ENCODE data around the gene NGB. TPM values are rescaled to one million over a fixed set of nuclear protein-coding genes. Genes with fewer than 3 reads are reported as not detected.
A peak's percentile ranks its signal among the peaks of the same experiment; 100 is the strongest.

The NGB gene
- polyA plus RNA-seq, 6 donors from 2014 or later = not detected

- Mint-ChIP-seq H3K27me3 (no peaks in the 10 kb centered on the region), H3K4me1 (peaks cover 9 to 18% (median 12%) of the 10 kb centered on the region in 3 donors), H3K36me3 (peaks cover 6 to 7% of the 10 kb centered on the region in 2 donors), H3K9me3 (no peaks in the 10 kb centered on the region), H3K27ac (peak overlapping the region in 1 of 6 donors; percentile 67), H3K4me3 (no peak overlapping the region)
- ATAC-seq (ENCODE audit: low read depth in 2 of 2) (no peak), DNase-seq (no peak)
These were observed 36.0 kb upstream of the NGB start for GRCh38 chr14:77306851-77307496.

- DNase-seq (no peak), ATAC-seq (ENCODE audit: low read depth in 2 of 2) (no peak)
- Mint-ChIP-seq H3K27ac (no peak overlapping the region), H3K4me3 (no peak overlapping the region), H3K9me3 (no peaks in the 10 kb centered on the region), H3K4me1 (peaks cover 9 to 20% (median 12%) of the 10 kb centered on the region in 3 donors), H3K36me3 (peaks cover 6 to 7% of the 10 kb centered on the region in 2 donors), H3K27me3 (no peaks in the 10 kb centered on the region)
These were observed 35.4 kb upstream of the NGB start for GRCh38 chr14:77306416-77306815.

- H3K36me3 Mint-ChIP-seq = peaks cover 6 to 7% of the 10 kb centered on the region in 2 donors
- no peaks in the 10 kb centered on the region for H3K27me3 Mint-ChIP-seq
- ATAC-seq (ENCODE audit: low read depth in 2 of 2) (no peak), DNase-seq (no peak)
- H3K27ac Mint-ChIP-seq = no peak overlapping the region
- H3K4me1 Mint-ChIP-seq = peaks cover 9 to 23% (median 12%) of the 10 kb centered on the region in 3 donors
- H3K4me3 Mint-ChIP-seq = no peak overlapping the region
- H3K9me3 Mint-ChIP-seq = no peaks in the 10 kb centered on the region
These were observed 34.7 kb upstream of the NGB start for GRCh38 chr14:77305696-77306095.

- Mint-ChIP-seq H3K9me3 (no peaks in the 10 kb centered on the region), H3K27ac (peak overlapping the region in 2 of 6 donors; percentile 6 to 67), H3K36me3 (peaks cover 6 to 10% of the 10 kb centered on the region in 2 donors), H3K4me1 (peaks cover 2 to 15% (median 3%) of the 10 kb centered on the region in 3 donors), H3K4me3 (no peak overlapping the region), H3K27me3 (no peaks in the 10 kb centered on the region)
- DNase-seq (no peak), ATAC-seq (ENCODE audit: low read depth in 2 of 2) (no peak)
These were observed 32.6 kb upstream of the NGB start for GRCh38 chr14:77303417-77304156.

GRCh38 chr14:77302926-77303325, 31.9 kb upstream of the NGB start:
- Mint-ChIP-seq H3K27ac (no peak overlapping the region), H3K36me3 (peaks cover 8 to 16% of the 10 kb centered on the region in 2 donors), H3K27me3 (no peaks in the 10 kb centered on the region), H3K9me3 (no peaks in the 10 kb centered on the region), H3K4me3 (no peak overlapping the region), H3K4me1 (peaks cover 0 to 11% (median 0%) of the 10 kb centered on the region in 3 donors)
- no peak for DNase-seq
- no peak for ATAC-seq (ENCODE audit: low read depth in 2 of 2)

- DNase-seq = peak; percentile 55
- H3K27ac Mint-ChIP-seq = no peak overlapping the region
- peak; percentile 64 to 73 for ATAC-seq (ENCODE audit: low read depth in 2 of 2)
- H3K4me3 Mint-ChIP-seq = no peak overlapping the region
- no peaks in the 10 kb centered on the region for H3K9me3 Mint-ChIP-seq
- no peaks in the 10 kb centered on the region for H3K27me3 Mint-ChIP-seq
- peaks cover 22 to 32% of the 10 kb centered on the region in 2 donors for H3K36me3 Mint-ChIP-seq
- peaks cover 0 to 5% (median 0%) of the 10 kb centered on the region in 3 donors for H3K4me1 Mint-ChIP-seq
These were observed 30.1 kb upstream of the NGB start for GRCh38 chr14:77301103-77301502.

- Mint-ChIP-seq H3K4me1 (peaks cover 0 to 5% (median 0%) of the 10 kb centered on the region in 3 donors), H3K9me3 (no peaks in the 10 kb centered on the region), H3K27me3 (no peaks in the 10 kb centered on the region), H3K36me3 (peaks cover 26 to 38% of the 10 kb centered on the region in 2 donors), H3K27ac (peak overlapping the region in 2 of 6 donors; percentile 6 to 24), H3K4me3 (no peak overlapping the region)
- DNase-seq (no peak), ATAC-seq (ENCODE audit: low read depth in 2 of 2) (no peak)
These were observed 28.8 kb upstream of the NGB start for GRCh38 chr14:77299771-77300170.

GRCh38 chr14:77296906-77297305, 25.9 kb upstream of the NGB start:
- H3K27ac Mint-ChIP-seq = peak overlapping the region in 1 of 6 donors; percentile 20
- peaks cover 0 to 5% (median 0%) of the 10 kb centered on the region in 3 donors for H3K4me1 Mint-ChIP-seq
- DNase-seq (no peak), ATAC-seq (ENCODE audit: low read depth in 2 of 2) (no peak)
- H3K36me3 Mint-ChIP-seq = peaks cover 20 to 31% of the 10 kb centered on the region in 2 donors
- H3K27me3 Mint-ChIP-seq = no peaks in the 10 kb centered on the region
- H3K4me3 Mint-ChIP-seq = no peak overlapping the region
- no peaks in the 10 kb centered on the region for H3K9me3 Mint-ChIP-seq

- no peak overlapping the region for H3K27ac Mint-ChIP-seq
- no peak overlapping the region for H3K4me3 Mint-ChIP-seq
- H3K27me3 Mint-ChIP-seq = no peaks in the 10 kb centered on the region
- peaks cover 0 to under 1% (median 0%) of the 10 kb centered on the region in 3 donors for H3K4me1 Mint-ChIP-seq
- ATAC-seq (ENCODE audit: low read depth in 2 of 2) (no peak), DNase-seq (no peak)
- peaks cover 20 to 31% of the 10 kb centered on the region in 2 donors for H3K36me3 Mint-ChIP-seq
- H3K9me3 Mint-ChIP-seq = no peaks in the 10 kb centered on the region
These were observed 25.1 kb upstream of the NGB start for GRCh38 chr14:77296155-77296554.

- H3K4me3 Mint-ChIP-seq = no peak overlapping the region
- H3K27me3 Mint-ChIP-seq = no peaks in the 10 kb centered on the region
- ATAC-seq (ENCODE audit: low read depth in 2 of 2) = no peak
- DNase-seq = no peak
- no peaks in the 10 kb centered on the region for H3K4me1 Mint-ChIP-seq
- no peak overlapping the region for H3K27ac Mint-ChIP-seq
- peaks cover 4 to 15% of the 10 kb centered on the region in 2 donors for H3K36me3 Mint-ChIP-seq
- no peaks in the 10 kb centered on the region for H3K9me3 Mint-ChIP-seq
These were observed 19.7 kb upstream of the NGB start for GRCh38 chr14:77290705-77291104.

- Mint-ChIP-seq H3K4me1 (no peaks in the 10 kb centered on the region), H3K36me3 (peaks cover 13 to 36% of the 10 kb centered on the region in 2 donors)
These were observed 15.6 kb upstream of the NGB start for GRCh38 chr14:77286576-77286975.

GRCh38 chr14:77284466-77284865, 13.5 kb upstream of the NGB start:
- Mint-ChIP-seq H3K27ac (no peak overlapping the region), H3K36me3 (peaks cover 20 to 44% of the 10 kb centered on the region in 2 donors), H3K9me3 (no peaks in the 10 kb centered on the region), H3K4me1 (no peaks in the 10 kb centered on the region), H3K27me3 (no peaks in the 10 kb centered on the region), H3K4me3 (no peak overlapping the region)
- DNase-seq (no peak), ATAC-seq (ENCODE audit: low read depth in 2 of 2) (no peak)

More at GRCh38 chr14:77286576-77286975, 15.6 kb upstream of the NGB start:
- Mint-ChIP-seq H3K4me3 (no peak overlapping the region), H3K27me3 (no peaks in the 10 kb centered on the region), H3K9me3 (no peaks in the 10 kb centered on the region), H3K27ac (no peak overlapping the region)
- DNase-seq = no peak
- ATAC-seq (ENCODE audit: low read depth in 2 of 2) = no peak

- DNase-seq = no peak
- Mint-ChIP-seq H3K36me3 (peaks cover 20 to 44% of the 10 kb centered on the region in 2 donors), H3K4me3 (no peak overlapping the region), H3K27ac (no peak overlapping the region), H3K4me1 (no peaks in the 10 kb centered on the region), H3K9me3 (no peaks in the 10 kb centered on the region), H3K27me3 (no peaks in the 10 kb centered on the region)
- no peak for ATAC-seq (ENCODE audit: low read depth in 2 of 2)
These were observed 13.1 kb upstream of the NGB start for GRCh38 chr14:77284066-77284465.

GRCh38 chr14:77281852-77282410, 10.9 kb upstream of the NGB start:
- H3K36me3 Mint-ChIP-seq = peaks cover 20 to 44% of the 10 kb centered on the region in 2 donors
- no peaks in the 10 kb centered on the region for H3K4me1 Mint-ChIP-seq
- ATAC-seq (ENCODE audit: low read depth in 2 of 2) (no peak), DNase-seq (no peak)
- H3K9me3 Mint-ChIP-seq = no peaks in the 10 kb centered on the region
- H3K27ac Mint-ChIP-seq = no peak overlapping the region
- H3K4me3 Mint-ChIP-seq = no peak overlapping the region
- H3K27me3 Mint-ChIP-seq = no peaks in the 10 kb centered on the region
